HPDE6-E6E7 (cell line): ENCODE measurements around the gene HIBADH.
"Not testable (repeated sequence)": the region's sequence is repeated elsewhere in the genome, so short reads cannot be mapped to it uniquely, and the experiment has no call there.

Experiments used
- DNase-seq: peaks from one replicate; pipeline ENCODE4 v3.0.0; 2011; ENCODE audit warnings: missing footprints; ENCODE audit errors: extremely low spot score

The HIBADH gene

DNA sequence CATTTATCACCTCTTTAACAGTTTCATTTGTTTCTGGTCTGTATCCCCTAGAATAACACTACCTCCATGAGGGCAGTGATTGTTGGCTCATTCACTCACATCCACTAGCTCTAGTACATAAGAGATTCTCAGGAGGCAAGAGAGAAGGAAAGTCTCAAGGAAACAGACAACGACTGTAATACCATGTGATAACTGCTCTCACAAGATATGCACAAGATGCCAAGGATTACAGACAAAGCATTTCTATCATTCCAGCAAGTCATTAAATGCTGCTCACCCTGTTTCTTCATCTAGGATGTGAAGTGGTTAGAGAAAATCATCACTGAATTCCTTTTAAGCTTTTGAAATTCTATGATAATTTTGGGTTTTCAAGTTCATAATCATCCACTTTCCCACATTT, 115.3 kb downstream of the HIBADH start:
- DNase-seq = no peak

DNA sequence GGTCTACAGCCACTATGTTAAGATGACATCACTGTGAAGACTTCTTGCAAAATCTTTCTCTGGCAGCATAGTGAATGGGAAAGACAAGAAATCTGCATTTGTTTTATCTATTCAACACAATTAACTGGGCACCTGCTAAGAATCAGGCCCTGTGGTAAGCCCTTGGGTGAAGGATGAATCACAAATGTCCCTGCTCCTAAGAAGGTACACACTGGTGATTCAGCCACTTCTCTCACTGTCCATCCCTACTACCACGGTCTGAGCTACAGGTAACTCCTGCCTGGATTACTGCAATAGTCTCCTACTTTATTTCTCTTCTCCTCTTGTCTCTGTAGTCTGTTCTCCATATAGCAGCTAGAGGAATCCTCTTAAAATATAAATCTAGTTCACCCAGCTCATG, 116.1 kb downstream of the HIBADH start:
- no peak for DNase-seq

DNA sequence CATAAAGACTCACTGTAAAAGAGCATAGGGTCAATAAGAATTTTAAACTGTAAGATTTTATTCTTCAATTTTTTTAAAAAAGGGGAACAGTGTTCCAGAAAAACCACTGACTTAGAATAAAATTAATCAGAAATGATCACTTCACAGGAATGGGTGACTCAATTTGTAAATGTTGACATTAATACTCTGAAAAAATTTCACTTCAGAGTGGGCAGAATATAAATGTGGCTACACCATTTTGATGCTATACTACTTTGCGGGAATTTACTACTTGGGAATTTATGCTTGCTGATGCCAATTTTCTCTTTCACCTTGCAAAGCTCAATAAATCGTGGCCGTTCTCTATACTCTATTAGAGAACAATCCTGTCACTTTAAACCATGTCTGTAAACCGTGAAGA, 126.9 kb downstream of the HIBADH start:
- DNase-seq = no peak

DNA sequence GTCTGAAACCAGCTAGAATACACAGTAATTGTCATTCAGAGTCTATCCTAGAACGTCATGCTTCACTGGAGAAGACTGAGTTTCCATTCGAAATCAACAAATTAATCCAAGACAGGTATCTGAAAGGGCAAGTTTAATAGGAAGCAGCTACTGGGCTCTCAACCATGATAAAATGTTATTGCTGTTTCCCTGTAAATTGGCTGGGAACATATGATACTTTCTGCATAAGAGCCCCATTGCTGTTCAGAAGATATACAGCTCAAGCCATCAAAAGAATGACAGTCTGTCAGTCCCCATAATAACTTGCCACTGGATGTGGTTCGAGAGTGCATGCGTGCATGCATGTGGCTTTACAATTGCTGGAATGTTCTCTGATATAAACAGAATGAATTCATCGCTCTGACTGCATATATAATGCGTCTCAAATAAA, 129.0 kb downstream of the HIBADH start:
- no peak for DNase-seq

GRCh38 chr7:27532314-27532713, 130.4 kb downstream of the HIBADH start:
- no peak for DNase-seq

DNA sequence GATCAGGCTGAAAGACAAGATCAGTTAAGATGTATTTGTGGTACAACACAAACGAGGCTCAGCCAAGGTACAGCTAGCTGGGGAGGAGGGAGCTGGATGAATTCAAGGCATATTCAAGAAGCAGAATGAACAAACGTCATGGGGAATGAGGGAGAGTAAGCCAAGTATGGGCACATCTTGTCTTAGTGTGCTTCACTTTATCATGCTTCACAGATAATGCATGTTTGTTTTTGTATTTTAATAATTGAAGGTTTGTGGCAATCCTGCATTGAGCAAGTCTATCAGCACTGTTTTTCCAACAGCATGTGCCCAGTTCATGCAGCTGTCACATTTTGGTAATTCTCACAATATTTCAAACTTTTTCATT, 135.4 kb downstream of the HIBADH start:
- DNase-seq = no peak

- no peak for DNase-seq
Observed at GRCh38 chr7:27526611-27527347, 135.9 kb downstream of the HIBADH start.

GRCh38 chr7:27526131-27526530, 136.6 kb downstream of the HIBADH start:
- DNase-seq = no peak

DNA sequence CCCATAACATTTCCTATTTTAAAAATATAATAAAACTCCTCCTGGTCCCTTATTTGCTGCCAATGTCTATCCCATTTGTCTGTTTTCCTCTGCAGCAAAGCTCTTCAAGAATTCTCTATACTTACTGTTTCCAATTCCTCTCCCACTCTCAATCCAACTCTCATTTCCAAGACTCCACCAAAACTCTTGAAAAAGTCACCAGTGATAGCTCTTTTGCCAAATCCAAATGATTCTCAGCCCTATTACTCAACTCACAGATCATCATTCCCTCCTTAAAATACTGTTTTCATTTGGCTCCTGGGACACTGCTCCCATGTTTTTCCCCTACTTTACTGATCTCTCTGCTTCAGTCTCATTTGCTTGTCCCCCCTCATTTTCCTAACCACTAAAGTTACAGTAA, 139.4 kb downstream of the HIBADH start:
- DNase-seq = no peak

DNA sequence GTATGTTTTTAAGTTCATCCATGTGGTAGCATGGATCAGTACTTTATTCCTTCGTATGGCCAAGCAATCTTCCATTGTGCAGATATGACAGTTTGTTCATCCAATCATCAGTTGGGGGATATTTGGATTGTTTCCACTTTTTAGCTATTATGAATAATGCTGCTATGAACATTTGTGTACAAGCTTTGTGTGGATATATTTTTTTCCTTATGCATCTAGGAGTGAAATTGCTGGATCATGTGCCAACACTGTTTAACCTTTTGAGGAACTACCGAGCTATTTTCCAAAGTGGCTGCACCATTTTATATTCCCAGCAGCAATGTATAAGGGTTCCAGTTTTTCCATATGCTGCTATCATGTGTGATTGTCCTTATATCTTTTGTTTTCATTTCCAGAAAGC, 140.1 kb downstream of the HIBADH start:
- no peak for DNase-seq

DNA sequence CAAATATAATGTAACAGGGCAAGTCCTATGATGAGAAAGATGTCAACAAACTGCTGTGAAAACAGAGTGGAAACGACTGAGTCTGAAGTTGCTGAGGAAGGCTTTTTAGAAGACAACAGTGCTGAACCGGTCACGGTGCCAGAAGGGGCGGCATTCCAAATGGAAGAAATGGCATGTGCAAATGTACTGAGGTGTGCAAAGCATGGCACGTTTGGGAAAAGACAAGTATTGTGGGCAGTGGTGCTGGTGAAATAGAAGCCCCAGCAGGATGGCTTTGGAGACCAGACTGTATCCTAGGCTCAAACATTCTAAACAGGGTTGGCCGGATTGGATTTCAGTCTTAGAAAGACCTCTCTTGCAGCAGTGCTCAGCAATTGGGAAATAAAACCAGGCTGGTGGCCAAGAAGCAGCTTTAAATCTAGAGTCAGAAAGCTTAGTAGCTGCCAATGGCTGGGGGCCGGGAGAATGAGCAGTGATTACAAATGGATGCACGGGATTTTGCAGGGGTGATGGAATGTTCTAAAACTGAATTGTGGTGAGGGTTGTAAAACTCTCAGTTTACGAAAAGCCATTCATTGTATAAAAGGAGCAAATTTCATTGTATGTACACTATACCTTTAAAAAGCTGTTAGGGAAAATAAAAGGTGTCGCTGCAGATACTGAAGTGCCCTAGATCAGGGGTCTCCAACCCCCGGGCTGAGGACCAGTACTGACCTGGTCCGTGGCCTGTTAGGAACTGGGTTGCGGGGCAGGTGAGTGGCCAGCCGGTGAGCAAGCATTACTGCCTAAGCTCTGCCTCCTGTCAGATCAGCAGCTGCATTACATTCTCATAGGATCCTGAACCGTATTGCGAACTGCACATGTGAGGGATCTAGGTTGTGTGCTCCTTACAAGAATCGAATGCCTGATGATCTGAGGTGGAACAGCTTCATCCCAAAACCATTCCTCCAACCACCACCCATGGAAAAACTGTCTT, 141.6 kb downstream of the HIBADH start:
- no peak for DNase-seq

- no peak for DNase-seq
Observed at GRCh38 chr7:27519793-27520469, 142.8 kb downstream of the HIBADH start.

GRCh38 chr7:27518561-27519350, 143.9 kb downstream of the HIBADH start:
- DNase-seq = no peak

GRCh38 chr7:27516421-27516820, 146.3 kb downstream of the HIBADH start:
- no peak for DNase-seq

DNA sequence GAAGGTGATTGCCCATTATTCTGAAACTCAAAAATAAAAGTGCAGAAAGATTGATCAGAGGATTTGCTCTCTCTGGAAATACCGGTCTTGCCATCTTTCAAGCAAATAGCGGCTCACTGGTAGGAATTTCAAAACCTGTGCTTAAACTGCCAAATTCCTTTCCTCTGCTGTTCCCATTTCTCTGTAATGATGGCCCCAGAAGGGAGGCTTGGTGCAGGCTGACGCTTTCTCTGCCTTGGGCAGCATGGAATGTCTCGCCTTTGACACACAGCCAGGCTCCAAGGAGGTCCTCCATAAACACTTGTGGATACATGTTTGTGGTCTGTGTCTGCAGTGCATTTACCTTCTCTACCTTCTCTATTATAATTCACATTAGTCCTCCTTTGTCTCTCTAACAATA, 146.8 kb downstream of the HIBADH start:
- no peak for DNase-seq

GRCh38 chr7:27514861-27515260, 147.8 kb downstream of the HIBADH start:
- no peak for DNase-seq

GRCh38 chr7:27513885-27514284, 148.8 kb downstream of the HIBADH start:
- no peak for DNase-seq

- DNase-seq = not testable (repeated sequence)
Observed at GRCh38 chr7:27511370-27511769, 151.3 kb downstream of the HIBADH start.

- DNase-seq = no peak
Observed at GRCh38 chr7:27510541-27510940, 152.1 kb downstream of the HIBADH start.

DNA sequence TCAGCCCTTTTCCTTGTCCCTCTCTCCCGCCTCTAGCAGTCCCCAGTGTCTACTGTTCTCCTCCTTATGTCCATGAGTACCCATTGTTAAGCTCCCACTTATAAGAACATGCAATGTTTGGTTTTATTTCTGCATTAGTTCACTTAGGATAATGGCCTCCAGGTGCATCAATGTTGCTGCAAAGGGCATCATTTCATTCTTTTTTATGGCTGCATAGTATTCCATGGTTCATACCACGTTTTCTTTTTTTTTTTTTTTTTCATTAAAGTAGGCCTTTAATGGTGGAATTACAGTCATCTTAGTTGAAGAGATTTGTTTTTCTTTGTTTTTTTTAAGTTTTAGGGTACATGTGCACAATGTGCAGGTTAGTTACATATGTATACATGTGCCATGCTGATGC, 160.8 kb downstream of the HIBADH start:
- DNase-seq = not testable (repeated sequence)

DNA sequence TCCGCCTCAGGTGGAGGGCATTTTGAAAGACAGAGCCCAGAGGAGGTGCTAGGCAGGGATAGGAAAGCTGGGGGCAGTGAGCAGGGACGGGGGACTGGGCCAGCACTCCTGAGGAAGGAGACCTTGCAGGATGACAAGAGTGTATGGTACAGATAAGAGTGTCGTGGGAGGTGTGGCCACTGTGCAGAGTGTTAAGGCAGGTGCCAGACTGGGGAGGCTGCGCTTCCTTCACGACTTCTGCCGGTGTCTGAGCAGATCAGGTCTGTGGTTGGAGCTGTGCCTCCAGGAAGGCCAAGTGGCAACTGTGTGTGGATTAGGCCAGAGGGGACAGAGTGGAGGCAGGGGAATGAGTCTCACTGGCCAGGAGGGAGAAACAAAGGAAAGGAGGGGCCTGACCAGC, 161.7 kb downstream of the HIBADH start:
- no peak for DNase-seq

- DNase-seq = no peak
Observed at GRCh38 chr7:27492224-27492623, 170.5 kb downstream of the HIBADH start.
